ENCODE measurements around the gene KCNQ1.

Gene KCNQ1

GRCh38 chr11:2435288-2436012 is 9.4 kb upstream of the KCNQ1 start:
- DNase-seq (ENCODE audit: low read depth), result no peak
- no peak overlapping the region for H3K4me3 ChIP-seq (ENCODE audit: control insufficient read depth, low read depth, low read length)
- TF ChIP-seq, protein P1, sequence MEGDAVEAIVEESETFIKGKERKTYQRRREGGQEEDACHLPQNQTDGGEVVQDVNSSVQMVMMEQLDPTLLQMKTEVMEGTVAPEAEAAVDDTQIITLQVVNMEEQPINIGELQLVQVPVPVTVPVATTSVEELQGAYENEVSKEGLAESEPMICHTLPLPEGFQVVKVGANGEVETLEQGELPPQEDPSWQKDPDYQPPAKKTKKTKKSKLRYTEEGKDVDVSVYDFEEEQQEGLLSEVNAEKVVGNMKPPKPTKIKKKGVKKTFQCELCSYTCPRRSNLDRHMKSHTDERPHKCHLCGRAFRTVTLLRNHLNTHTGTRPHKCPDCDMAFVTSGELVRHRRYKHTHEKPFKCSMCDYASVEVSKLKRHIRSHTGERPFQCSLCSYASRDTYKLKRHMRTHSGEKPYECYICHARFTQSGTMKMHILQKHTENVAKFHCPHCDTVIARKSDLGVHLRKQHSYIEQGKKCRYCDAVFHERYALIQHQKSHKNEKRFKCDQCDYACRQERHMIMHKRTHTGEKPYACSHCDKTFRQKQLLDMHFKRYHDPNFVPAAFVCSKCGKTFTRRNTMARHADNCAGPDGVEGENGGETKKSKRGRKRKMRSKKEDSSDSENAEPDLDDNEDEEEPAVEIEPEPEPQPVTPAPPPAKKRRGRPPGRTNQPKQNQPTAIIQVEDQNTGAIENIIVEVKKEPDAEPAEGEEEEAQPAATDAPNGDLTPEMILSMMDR (IDR thresholded peaks at IDR 0.05; ENCODE audit: control insufficient read depth, insufficient read depth, low read depth, low read length, missing control alignments), result no peak

DNA sequence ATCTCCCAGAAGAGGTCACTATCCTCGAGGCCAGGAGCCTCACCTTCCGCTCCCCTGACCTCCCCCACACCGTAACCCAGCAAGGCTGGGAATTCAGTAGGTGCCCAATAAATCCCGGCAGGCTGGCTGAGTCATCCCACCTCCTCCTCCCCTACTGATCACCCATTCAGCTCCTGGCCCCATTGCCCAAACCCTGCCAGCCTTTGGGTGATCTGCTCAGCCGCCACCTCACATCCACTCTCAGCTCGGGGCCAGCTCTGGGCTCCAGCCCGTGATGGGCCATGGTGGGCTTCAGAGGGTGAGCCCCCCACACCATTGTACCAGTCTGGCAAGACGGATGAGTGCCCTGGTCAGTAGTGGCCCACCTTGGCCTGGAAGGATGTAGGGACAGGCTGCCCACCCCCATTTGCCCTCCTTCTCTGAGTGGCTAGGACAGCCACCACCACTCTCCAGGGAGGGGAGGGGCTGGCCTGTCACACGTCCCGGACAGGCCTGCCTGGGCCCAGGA is 8.7 kb upstream of the KCNQ1 start:
- no peak for DNase-seq (ENCODE audit: low read depth)
- no peak overlapping the region for H3K4me3 ChIP-seq (ENCODE audit: control insufficient read depth, low read depth, low read length)
- TF ChIP-seq, protein P1 (IDR thresholded peaks at IDR 0.05; ENCODE audit: control insufficient read depth, insufficient read depth, low read depth, low read length, missing control alignments), result no peak

GRCh38 chr11:2436521-2437031 is 8.2 kb upstream of the KCNQ1 start:
- H3K4me3 ChIP-seq (ENCODE audit: control insufficient read depth, low read depth, low read length), result no peak overlapping the region
- TF ChIP-seq, protein P1 (IDR thresholded peaks at IDR 0.05; ENCODE audit: control insufficient read depth, insufficient read depth, low read depth, low read length, missing control alignments), result no peak
- DNase-seq (ENCODE audit: low read depth), result no peak

GRCh38 chr11:2437516-2437915 is 7.3 kb upstream of the KCNQ1 start:
- DNase-seq (ENCODE audit: low read depth), result no peak
- TF ChIP-seq, protein P1 (IDR thresholded peaks at IDR 0.05; ENCODE audit: control insufficient read depth, insufficient read depth, low read depth, low read length, missing control alignments), result no peak
- no peak overlapping the region for H3K4me3 ChIP-seq (ENCODE audit: control insufficient read depth, low read depth, low read length)

GRCh38 chr11:2439820-2440219 is 5.0 kb upstream of the KCNQ1 start:
- no peak overlapping the region for H3K4me3 ChIP-seq (ENCODE audit: control insufficient read depth, low read depth, low read length)
- TF ChIP-seq, protein P1 (IDR thresholded peaks at IDR 0.05; ENCODE audit: control insufficient read depth, insufficient read depth, low read depth, low read length, missing control alignments), result no peak
- DNase-seq (ENCODE audit: low read depth), result no peak

DNA sequence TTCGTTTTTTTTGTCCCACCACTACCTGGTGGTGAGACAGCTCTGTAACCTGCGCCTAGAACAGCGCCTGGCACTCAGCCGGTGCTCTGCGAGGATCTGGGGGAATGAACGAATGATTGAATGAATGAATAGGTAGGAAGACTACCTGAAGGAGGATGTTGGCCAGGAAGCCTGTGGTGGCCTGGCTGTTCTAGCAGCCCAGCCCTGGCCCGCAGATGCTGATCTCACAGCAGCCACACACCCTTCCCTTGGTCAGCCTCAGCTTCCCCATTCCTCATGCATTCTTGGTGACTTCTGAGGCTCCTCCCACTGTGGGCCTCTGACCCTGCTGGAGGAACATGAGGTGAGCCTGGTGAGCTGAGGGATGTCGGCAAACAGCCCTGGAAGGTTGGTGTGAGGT is 4.2 kb upstream of the KCNQ1 start:
- TF ChIP-seq, protein P1 (IDR thresholded peaks at IDR 0.05; ENCODE audit: control insufficient read depth, insufficient read depth, low read depth, low read length, missing control alignments), result no peak
- no peak for DNase-seq (ENCODE audit: low read depth)

More for the DNA sequence above, 4.2 kb upstream of the KCNQ1 start:
- H3K4me3 ChIP-seq (ENCODE audit: control insufficient read depth, low read depth, low read length), result no peak overlapping the region
